HL-60/S4 (cell line): Measurements from ENCODE around the gene VSIR.

ENCODE experiments used
- in situ Hi-C: fragments of 300-500 bp; cut with MboI; formaldehyde crosslinking; loops from 2 replicates; pipeline ENCODE4 v1.14.3; 2022; ENCODE audit warnings: low sequenced_read_pairs

VSIR gene

DNA sequence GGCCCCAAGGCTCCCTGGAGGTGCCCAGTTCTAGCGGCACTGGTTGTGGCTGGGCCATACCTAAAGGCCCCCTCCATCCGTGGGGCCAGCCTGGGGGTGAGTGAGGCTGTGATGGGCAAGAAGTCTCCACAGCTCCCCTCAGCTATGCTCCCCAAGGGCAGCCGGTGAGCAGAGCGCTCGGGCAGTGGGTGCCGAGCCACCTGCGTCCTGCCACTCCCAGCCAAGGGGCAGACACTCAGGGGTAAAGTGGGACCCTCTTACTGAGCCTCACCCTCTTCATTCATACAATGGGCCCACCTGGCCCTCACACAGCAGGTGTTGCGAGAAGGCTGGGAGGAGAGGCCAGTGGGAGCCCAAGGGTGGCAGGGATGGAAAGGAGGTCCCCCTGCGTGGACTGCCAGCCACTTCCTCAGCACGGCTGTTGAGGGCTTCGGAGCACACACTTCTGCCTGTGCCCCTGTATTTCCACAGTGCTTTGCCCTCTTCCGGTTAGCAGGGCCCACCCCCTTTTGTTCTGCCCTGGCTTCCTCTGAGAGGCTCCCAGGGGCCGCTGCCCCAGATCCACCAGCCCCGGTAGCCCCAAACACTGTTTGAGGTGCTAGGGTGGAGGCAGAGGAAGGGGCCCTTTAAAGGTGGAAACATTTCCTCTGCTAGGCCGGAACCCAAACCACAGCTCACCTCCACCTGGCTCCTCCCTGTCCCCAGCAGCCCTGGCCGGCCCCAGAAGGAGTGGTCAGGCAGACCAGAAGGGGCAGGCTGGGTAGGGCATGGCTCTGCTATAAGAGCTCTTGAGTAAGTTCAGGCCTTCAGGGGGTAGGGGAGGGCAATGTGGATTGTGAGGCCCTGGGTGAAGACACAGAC is 37.4 kb downstream of the VSIR start:
- in situ Hi-C loops = no loop called here

DNA sequence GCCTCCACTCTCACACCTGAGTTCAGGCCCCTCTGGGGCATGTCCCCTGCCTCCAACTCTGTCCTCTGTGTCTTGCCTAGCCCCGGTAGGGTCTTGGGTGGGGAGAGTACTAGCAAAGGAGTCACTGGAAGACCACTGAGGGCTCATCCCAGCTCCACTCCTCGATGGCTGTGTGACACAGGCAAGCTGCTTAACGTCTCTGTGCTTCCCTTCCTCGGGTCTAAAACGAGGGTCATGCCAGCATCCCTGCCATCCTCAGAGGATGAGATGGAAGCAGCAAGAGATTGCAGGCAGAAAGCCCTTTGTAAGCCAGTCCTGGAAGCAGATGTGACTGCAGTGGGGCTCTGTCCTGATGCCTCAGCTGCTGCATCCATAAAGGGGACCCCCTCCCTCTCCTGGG is 38.5 kb downstream of the VSIR start:
- in situ Hi-C loops = no loop called here

DNA sequence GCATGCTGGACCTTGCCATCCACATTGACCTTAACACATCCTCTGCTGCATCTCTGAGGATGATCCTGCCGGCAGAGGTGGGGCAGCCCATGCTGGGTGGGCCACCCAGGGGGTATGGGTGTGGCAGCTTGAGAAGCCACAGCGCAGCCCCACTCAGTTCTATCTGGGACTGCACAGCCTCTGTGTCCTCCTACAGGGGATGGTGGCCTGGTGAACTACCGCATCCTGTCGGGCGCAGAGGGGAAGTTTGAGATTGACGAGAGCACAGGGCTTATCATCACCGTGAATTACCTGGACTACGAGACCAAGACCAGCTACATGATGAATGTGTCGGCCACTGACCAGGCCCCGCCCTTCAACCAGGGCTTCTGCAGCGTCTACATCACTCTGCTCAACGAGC is 41.5 kb downstream of the VSIR start:
- in situ Hi-C loops = no loop called here

DNA sequence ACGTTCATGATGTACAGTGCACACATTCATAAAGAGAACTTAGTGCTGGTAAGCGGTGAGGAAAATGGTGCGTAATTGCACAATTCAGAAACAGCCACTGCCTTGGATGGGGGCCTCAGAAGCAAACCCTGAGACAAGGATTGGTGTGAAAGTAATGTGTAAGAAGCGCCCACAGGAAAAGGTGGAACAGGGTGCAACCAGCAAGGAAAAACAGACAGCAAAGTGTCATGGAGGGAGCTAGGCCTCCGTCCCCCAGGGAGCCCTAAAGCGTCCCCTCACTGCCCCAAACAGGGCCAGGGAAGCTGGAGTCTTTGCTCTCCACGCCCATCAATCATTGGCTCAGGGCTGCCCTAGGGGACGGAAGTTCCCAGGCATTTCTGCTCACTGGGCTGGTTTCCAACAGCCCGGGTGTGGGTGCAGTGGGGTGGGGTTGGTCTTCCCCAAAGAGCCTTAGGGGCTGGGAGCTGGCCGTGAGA is 44.1 kb downstream of the VSIR start:
- in situ Hi-C loops = no loop called here

DNA sequence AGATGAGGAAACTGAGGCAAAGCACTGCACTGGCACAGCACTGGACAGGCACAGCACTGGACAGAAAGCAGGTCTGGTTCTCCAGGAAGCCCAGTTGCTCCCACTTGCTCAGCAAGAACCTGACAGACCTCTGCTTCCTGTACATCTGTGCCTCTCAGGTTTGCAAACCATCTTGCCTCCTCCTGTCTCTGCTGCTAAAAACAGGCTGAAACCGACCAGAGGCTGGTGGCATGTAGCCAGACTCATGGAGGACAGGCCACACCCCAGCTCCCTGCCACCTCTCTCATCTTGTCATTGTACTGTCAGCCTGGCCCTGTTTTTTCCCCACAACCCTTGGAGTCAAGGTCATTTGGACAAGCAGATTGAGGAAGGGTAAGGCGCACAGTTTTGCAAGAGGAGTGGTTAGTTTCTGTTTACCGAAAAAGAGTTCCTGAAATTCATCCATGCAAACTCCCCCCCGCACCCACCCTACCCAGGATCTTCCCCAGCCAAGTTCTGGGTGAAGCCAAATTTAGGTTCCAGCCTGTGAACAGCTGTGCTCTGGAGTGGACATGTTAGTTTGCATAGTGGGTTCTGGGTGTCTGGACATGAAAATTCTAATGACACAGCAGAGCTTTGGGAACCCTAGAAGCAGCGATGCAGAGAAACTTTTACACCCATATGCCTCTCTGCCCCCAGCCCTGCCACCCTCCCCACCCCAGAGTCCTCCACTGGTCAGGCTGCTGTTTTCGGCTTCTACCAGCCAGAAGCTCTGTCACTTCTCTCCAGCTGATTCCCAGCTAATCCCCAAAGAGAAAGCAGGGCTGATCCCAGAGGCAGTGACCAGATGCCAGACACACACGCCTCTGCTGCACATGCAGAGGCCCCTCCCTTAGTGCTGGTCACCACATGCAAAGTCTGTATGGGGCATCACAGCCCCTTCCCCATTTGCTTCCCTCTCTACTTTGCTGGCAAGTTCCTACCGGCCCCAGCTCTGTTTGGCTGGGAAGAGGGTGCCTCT is 45.3 kb downstream of the VSIR start:
- in situ Hi-C loops = no loop called here

DNA sequence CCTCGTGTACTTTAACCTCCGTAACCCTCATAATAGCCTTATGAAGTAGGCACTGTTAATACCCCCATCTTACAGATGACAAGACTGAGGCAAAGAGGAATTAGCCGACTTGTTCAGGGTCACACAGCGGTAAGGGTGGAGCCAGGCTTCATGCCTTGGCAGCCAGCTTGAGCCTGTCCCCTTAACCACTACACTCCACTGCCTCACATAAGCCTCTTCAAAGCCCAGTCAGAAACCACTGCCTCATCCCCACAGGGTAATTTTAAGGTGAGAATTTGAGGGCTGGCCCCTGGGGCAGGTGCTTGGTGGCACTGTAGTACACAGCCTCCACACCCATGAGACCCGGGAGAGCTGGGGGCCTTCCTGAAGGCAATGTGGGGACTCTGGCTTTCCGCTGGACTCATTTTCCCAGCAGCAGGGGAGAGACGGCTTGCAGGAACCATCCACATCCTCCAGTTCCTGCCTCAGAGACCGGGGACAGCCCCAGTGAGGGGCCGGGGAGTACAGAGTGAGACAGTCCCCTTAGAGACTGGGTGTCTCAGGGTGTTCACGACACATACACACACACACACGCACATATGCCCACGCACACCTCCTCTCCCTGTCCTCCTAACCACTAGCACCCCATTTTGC is 46.1 kb downstream of the VSIR start:
- in situ Hi-C loops = no loop called here

DNA sequence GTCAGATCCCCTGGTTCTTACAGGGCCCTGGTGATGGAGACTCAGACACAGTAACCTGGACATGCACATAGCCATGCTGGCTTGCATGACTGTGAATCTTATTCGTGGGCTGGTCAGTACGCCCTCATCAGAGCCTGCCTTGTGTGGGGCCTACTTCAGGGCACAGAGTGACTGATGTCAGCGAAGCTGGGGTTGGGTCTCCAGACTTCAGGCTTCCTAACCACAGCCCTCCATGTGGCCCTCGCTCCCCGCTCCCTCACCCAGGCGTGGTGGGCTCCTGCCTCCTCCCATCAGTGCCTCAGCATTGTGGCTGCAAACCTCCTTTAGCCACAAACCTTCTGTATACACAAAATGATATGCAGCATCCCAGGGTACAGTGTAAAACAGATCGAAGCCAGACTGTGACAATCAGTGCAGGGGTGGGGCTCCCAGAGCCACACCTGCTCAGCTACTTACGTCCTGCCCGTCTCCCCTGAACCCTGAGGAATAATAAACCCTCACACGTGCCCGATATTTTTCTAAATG is 46.7 kb downstream of the VSIR start:
- in situ Hi-C loops = no loop called here

DNA sequence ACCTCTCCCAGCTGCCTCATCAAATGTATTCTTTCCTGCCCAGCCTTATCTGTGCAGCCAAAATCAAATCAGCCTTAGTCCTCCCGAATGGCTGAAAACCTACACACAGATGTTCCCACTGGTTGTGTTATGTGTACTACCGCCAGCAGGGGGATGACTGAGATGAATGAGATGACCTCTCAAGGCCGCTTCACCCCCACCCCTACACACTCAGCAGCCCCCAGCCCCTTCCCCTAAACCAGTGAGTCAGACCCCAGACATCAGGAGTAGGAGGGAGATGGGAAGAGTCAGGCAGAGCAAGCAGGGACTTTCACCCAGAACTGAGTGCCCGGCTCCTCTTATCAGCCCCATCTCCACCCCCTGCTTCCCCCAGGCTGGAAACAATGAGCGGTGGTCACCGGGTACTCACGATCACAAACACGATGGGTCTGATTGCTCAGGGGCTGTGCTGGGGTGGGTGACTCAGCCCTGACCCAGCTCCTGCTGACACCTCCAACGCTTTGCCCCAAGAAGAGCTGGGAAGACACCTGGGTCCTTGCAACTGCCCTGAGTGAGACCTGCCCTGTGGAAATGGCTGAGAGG is 47.2 kb downstream of the VSIR start:
- in situ Hi-C loops = no loop called here

DNA sequence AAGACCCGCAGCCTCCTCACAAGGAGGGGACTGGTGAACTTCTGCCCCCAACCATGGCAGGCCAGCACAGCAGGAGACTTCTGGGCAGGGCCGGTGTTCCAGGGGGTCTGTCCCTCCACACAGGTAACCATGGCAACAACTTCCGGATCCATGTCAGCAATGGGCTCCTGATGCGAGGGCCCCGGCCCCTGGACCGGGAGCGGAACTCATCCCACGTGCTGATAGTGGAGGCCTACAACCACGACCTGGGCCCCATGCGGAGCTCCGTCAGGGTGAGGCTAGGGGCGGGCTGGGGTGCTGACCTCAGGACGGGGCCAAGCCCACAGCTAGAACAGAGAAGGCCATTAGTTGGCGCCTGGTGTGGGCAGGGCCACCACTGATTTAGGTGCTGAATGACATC is 48.1 kb downstream of the VSIR start:
- in situ Hi-C loops = no loop called here

DNA sequence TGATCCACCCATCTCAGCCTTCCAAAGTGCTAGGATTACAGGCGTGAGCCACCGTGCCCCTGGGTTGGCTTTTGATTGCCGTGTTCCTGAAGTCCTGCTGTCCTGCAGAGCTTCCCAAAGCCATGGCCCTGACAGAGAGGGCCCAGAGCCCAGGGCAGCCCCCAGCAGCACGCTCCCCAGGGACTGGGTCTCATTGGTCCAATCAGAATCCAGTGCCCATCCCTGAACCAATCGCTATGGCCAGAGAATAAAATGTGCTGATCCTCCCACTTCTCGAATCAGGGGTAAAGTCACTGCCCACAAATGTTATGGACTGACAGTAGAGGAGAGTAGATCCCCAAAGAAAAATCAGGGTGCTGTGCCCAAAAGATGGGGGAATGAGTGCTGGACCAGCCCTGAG is 48.8 kb downstream of the VSIR start:
- in situ Hi-C loops = no loop called here

DNA sequence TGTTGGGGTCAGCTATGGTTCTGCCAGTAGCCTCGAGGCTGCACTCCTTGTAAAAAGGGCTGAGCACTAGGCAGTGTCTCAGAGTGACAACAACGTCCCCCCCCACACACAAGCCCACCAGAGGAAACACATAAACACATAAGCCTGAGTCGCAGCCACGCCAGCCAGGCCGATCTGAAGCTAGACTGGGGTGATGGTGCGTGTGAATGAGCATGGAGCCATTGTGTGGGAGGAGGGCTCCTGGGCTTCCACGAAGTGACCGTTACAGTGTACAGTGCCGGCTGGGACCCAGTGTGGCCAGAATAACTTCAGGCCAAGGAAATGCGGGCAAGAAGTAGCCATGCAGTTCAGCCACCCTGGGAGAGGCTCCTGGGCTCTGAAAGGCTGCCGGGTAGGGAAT is 50.0 kb downstream of the VSIR start:
- in situ Hi-C loops = no loop called here

DNA sequence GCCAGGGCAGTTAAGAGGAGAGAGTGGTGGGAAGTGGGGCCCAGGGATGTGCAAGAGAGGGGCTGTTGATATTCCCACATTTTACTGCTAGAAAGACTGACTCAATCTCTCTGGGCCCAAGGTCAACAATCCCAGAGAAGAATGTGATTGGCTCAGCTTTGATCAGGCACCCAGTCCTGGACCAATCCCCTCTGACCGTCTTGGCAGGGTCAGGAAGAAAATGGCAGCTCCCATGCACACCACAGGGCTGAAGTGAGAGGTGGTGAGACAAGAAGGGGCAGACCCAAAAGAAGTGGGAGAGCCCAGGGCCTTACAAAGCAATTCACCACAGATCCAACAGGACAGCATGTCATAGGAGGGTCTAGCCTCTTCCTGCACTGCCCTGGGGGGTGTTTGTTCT is 50.5 kb downstream of the VSIR start:
- in situ Hi-C loops = no loop called here

DNA sequence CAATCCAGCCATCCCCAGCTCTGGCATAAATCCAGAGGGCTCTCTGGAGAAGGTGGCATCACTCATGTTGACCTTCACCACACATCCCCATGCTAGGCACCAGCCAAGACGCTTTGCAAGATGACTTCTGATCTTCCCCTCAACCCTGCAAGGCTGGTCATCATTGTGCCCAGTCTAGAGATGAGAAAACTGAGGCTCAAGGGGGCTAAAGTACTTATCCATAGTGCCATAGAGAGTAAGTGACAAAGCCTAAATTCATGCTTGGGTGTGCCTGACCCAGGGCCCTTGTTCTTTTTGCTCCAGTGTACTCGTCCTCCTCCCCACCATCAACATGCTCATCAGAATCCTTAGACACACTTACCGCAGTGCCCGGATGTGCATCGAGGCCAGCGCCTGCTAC is 52.0 kb downstream of the VSIR start:
- in situ Hi-C loops = no loop called here

DNA sequence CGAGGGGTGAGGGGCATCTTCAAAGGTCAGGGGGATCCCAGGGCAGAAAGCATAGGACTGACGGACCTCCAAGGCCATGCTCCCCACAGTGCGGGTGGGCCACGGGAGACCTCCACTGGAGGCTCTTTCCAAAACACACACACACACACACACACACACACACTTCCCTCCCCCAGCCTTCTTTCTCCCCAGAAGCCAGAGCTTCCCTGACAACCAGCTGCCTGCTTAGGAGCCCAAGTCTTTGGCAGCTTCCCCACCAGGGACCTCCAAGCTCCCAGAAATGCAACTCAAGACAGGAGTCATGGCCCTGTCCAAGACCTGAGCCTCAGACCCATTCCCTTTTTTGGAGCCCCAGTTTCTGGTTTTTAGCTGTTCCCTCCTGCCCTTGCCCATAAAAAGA is 53.0 kb downstream of the VSIR start:
- in situ Hi-C loops = no loop called here

DNA sequence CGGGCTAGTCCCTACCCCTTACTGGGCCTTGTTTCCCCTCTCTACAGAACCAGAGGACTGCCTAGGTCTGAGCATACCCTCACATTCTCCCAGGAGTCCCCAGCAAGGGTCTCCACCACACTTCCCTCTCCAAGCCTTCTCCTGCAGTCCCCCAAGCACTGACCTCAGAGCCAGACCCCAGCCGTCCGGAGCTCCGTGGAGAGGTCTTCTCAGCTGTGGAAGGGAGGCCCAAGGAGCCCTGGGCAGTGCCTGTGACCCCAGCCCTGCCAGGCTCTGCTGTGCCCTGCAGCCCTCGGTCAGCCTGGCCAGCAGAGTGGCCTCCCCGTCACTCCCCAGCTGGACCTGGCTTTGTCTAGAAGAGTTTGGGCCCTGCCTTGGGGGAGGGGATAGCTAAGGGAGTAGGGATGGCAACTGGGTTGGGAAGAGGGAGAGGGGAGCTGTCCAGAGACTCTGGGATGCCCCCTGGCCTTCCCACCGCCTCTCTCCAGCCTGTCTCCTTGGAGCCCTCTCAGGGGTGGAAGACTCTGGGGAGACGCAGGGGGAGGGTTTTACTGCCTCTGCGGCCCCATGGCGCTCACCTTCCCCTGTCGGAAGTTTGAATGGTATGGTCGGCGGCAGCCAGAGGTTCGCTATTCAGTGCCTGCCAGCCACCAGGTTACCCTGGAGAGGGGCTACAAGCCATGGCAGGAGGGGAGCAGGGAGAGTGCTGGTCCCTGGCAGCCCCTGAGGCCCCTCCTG is 53.7 kb downstream of the VSIR start, which contains the start of gene C10orf105:
C10orf105 (minus strand) TSS at position 315 of the 738 bp plus-strand sequence. CDS start 3,441 bp downstream, outside the sequence.
- in situ Hi-C loops = no loop called here

DNA sequence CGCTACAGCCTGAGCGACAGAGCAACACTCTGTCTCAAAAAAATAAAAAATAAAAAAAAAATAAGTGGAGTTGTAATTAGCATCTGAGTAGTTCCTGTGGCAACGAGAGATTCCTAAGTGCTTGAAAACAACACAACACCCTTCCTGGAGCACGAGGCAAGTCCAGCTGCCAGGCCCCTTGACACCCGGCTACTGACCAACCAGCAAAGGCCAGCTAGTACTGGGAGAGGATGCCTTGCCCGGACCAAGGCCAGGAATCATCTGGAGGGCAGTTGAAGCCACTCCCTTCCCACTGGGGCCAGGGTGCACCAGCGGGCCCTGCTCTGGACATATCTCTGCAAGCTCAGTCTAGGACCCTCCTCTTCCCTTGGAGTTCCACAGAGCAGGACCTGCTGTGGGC is 54.3 kb downstream of the VSIR start:
- in situ Hi-C loops = no loop called here

DNA sequence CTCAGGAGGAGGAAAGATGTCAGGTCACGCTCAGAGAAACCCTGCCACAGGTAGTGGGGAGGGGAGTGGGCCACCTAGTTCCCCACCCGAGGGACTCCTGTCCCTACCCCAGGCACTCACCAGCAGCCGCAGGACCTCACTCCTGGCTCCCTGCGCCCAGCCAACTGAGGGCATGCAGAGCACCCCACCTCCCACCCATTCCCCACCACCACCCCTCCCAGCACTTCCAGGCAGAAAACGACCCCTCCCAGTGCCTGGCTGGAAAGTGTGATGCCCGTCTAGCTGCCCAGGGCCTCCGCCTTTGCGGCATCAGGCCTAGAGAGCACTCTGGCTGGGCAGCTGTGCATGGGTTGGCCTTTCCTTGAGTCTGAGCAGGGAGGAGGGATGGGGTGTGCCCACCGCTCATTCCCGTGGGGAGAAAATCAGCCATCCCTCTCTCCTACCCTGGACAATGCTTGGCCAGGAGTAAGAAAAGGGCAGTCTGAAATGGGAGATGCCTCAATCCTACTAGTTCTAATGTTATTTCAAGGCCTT is 55.1 kb downstream of the VSIR start:
- in situ Hi-C loops = no loop called here

DNA sequence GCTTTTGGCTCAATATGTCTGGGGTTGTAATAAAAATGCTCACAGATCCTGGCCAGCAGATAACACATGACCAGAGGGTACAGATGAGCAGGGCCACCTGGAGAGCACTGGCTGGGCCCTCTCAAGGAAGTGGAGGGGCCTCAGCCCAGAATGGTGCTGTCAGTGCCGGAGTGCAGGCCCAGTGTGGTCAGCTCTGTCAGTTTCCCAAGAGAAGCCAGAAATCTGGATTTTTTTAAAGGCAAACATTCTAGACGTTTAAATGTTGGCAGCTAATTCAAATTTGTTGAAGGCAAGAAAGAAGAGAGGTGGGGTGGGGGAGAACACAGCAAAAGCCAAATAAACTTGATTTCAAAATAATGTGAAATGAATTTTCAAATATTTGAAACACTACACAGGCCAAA is 55.8 kb downstream of the VSIR start:
- in situ Hi-C loops = no loop called here

DNA sequence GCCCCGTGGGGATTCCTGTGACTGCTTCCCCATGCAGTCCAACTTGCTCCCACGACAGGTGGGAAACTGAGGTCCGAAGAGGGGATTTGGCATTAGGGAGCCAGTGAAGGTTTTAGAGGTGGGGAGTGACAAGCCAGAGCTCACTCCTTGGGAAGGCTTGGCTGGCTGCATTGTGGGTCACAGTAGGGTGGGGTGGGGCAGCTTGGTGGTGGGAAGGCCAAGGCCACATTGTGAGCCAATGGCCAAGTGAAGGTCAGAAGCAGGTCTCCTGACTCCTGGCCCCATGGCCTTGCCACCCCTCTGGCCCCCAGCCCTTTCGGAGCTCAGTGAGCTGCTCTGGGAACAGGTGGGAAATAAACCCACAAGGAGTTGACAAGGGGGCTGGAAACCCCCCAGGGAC is 56.3 kb downstream of the VSIR start:
- in situ Hi-C loops = no loop called here

DNA sequence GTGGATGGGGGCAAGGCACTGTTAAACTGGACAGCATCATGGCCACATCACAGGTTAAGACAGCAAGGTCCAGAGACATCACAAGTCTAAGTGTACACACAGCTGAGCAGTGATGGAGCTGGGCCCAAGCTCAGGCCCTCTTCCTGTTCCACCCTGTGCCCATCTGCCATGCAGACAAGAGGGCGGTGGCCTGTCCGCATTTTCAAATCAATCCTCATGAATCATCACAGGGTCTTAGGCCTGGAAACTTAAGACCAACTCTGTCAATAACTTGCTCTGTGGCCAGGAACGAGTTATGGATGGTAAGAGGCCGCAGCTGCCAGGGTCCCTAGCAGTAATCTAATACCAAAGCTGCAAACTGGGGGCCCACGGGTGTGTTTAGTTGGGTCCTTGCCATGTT is 56.9 kb downstream of the VSIR start:
- in situ Hi-C loops = no loop called here
